Liver (tissue), 3 donors: Measurements from ENCODE around the gene PCDH15.

Experiments
- ATF3 ChIP-seq: IDR thresholded peaks from 2 replicates; pipeline ENCODE4 v1.6.1; 2016; ENCODE audit warnings: antibody characterized with exemption
- CTCF ChIP-seq: fragments of 150-350 bp; IDR thresholded peaks from 2 replicates; pipeline ENCODE4 v1.5.1; 2017; ENCODE audit warnings: improper control_type of control experiment, low read depth, low read length; ENCODE audit not compliant: missing input control
- EGR1 ChIP-seq, 2 donors: IDR thresholded peaks; 2 replicates each; pipeline ENCODE4 v1.6.1; 2016 to 2018; ENCODE audit warnings: antibody characterized with exemption in 2 of 2, low read depth in 2 of 2
- FOXA1 ChIP-seq: IDR thresholded peaks from 2 replicates; pipeline ENCODE4 v1.6.1; 2016; ENCODE audit warnings: antibody characterized with exemption
- GABPA ChIP-seq, 2 donors: IDR thresholded peaks in 1 of 2; conservative IDR thresholded peaks in 1 of 2; 2 replicates each; pipeline ENCODE4 v1.6.1; 2016; ENCODE audit warnings: antibody characterized with exemption in 2 of 2, mild to moderate bottlenecking in 1 of 2, moderate library complexity in 1 of 2
- HNF4A ChIP-seq, 2 donors: conservative IDR thresholded peaks; 2 replicates each; pipeline ENCODE4 v1.6.1; 2016; ENCODE audit warnings: antibody characterized with exemption in 2 of 2, mild to moderate bottlenecking in 2 of 2
- MAX ChIP-seq: IDR thresholded peaks from 2 replicates; pipeline ENCODE4 v1.6.1; 2016; ENCODE audit warnings: antibody characterized with exemption
- RAD21 ChIP-seq, 2 donors: IDR thresholded peaks; 2 replicates each; pipeline ENCODE4 v1.6.1; 2016; ENCODE audit warnings: antibody characterized with exemption in 2 of 2, mild to moderate bottlenecking in 2 of 2
- REST ChIP-seq: IDR thresholded peaks from 2 replicates; pipeline ENCODE4 v1.6.1; 2016; ENCODE audit warnings: antibody characterized with exemption, mild to moderate bottlenecking
- TAF1 ChIP-seq: conservative IDR thresholded peaks from 2 replicates; pipeline ENCODE4 v1.6.1; 2016; ENCODE audit warnings: antibody characterized with exemption, mild to moderate bottlenecking
- YY1 ChIP-seq: IDR thresholded peaks from 2 replicates; pipeline ENCODE4 v1.6.1; 2016; ENCODE audit warnings: antibody characterized with exemption, mild to moderate bottlenecking
- ZBTB33 ChIP-seq: IDR thresholded peaks from 2 replicates; pipeline ENCODE4 v1.6.1; 2016; ENCODE audit warnings: antibody characterized with exemption
- donor health status: healthy.
- donor health status: healthy.

- no peak for TF ChIP-seq CTCF
- TF ChIP-seq HNF4A (conservative IDR thresholded peaks at IDR 0.05) = no peak
- no peak for TF ChIP-seq REST
- no peak for TF ChIP-seq RAD21 (IDR thresholded peaks at IDR 0.05)
- no peak for TF ChIP-seq YY1
- TF ChIP-seq ATF3 = no peak
- no peak for TF ChIP-seq MAX
- no peak for TF ChIP-seq EGR1 (IDR thresholded peaks at IDR 0.05; ENCODE audit: low read depth in 2 of 2)
- TF ChIP-seq GABPA (IDR thresholded peaks at IDR 0.05 in 1 of 2, conservative IDR thresholded peaks at IDR 0.05 in 1 of 2) = no peak
- TF ChIP-seq FOXA1 = no peak
- TF ChIP-seq ZBTB33 = no peak
- TF ChIP-seq TAF1 = no peak
Measured at GRCh38 chr10:54708591-54708990, 92.4 kb downstream of the PCDH15 start.
